GM10266 (cell line): ENCODE measurements around the gene BNIP5.

ENCODE experiments used
- DNase-seq: peaks from one replicate; pipeline ENCODE4 v3.0.0; 2012; ENCODE audit errors: extremely low spot score
- CTCF ChIP-seq: IDR thresholded peaks from 2 replicates; pipeline ENCODE4 v1.5.1; 2012; ENCODE audit warnings: mild to moderate bottlenecking, low read depth; ENCODE audit not compliant: control insufficient read depth, insufficient read depth; ENCODE audit errors: missing control alignments

Gene BNIP5

GRCh38 chr6:36326356-36326995 lies 10.2 kb downstream of the BNIP5 start:
- no peak for TF ChIP-seq CTCF
- DNase-seq: no peak

GRCh38 chr6:36324715-36325114 lies 12.0 kb downstream of the BNIP5 start:
- no peak for DNase-seq
- TF ChIP-seq CTCF: no peak

- TF ChIP-seq CTCF: no peak
- DNase-seq: no peak
Measured at GRCh38 chr6:36324191-36324590, 12.5 kb downstream of the BNIP5 start.

- no peak for DNase-seq
Measured at GRCh38 chr6:36323062-36323461, 13.6 kb downstream of the BNIP5 start.

GRCh38 chr6:36322591-36322990 lies 14.1 kb downstream of the BNIP5 start:
- no peak for DNase-seq
- no peak for TF ChIP-seq CTCF

More at GRCh38 chr6:36323062-36323461, 13.6 kb downstream of the BNIP5 start:
- TF ChIP-seq CTCF: no peak

GRCh38 chr6:36320475-36320874 lies 16.2 kb downstream of the BNIP5 start:
- DNase-seq: no peak

More at GRCh38 chr6:36320475-36320874, 16.2 kb downstream of the BNIP5 start:
- no peak for TF ChIP-seq CTCF
